OCI-LY1 (cell line): ENCODE data around the gene CCBE1.
"Not testable (repeated sequence)": the region's sequence is repeated elsewhere in the genome, so short reads cannot be mapped to it uniquely, and the experiment has no call there.

Source experiments
- H2AFZ ChIP-seq: fragments of 200-600 bp; sonication (generic), shearing (Covaris generic); 2 replicates; pipeline ENCODE4 v1.6.0; 2014; ENCODE audit warnings: antibody characterized with exemption, mild to moderate bottlenecking, low read length
- H3F3A ChIP-seq: fragments of 200-600 bp; sonication (generic), shearing (Covaris generic); 2 replicates; pipeline ENCODE4 v1.6.0; 2014; ENCODE audit warnings: mild to moderate bottlenecking, antibody characterized with exemption, low read length, moderate library complexity; ENCODE audit not compliant: insufficient read depth
- H3K27ac ChIP-seq: fragments of 200-600 bp; sonication (generic); 2 replicates; pipeline ENCODE4 v1.5.1; 2014; ENCODE audit warnings: low read length, mixed run types, mild to moderate bottlenecking, low read depth; ENCODE audit not compliant: poor library complexity, severe bottlenecking
- H3K27me3 ChIP-seq: fragments of 200-600 bp; sonication (generic); 2 replicates; pipeline ENCODE4 v1.6.0; 2014; ENCODE audit warnings: antibody characterized with exemption, mild to moderate bottlenecking, low read length, moderate library complexity; ENCODE audit not compliant: insufficient read depth
- H3K36me3 ChIP-seq: fragments of 200-600 bp; sonication (generic); 2 replicates; pipeline ENCODE4 v1.6.1; 2014; ENCODE audit warnings: mild to moderate bottlenecking, antibody characterized with exemption, low read length, moderate library complexity, mixed read lengths; ENCODE audit not compliant: insufficient read depth
- H3K4me1 ChIP-seq: fragments of 200-600 bp; sonication (generic); 2 replicates; pipeline ENCODE4 v1.5.1; 2014; ENCODE audit warnings: mild to moderate bottlenecking, low read length, moderate library complexity; ENCODE audit not compliant: insufficient read depth, severe bottlenecking
- H3K4me2 ChIP-seq: fragments of 200-600 bp; sonication (generic), shearing (Covaris generic); 2 replicates; pipeline ENCODE4 v1.6.1; 2014; ENCODE audit warnings: low read length
- H3K4me3 ChIP-seq: fragments of 200-600 bp; sonication (generic); 2 replicates; pipeline ENCODE4 v1.5.1; 2014; ENCODE audit warnings: low read length, low read depth, mild to moderate bottlenecking, mixed read lengths; ENCODE audit not compliant: poor library complexity, severe bottlenecking
- H3K79me2 ChIP-seq: fragments of 200-600 bp; shearing (Covaris generic); 2 replicates; pipeline ENCODE4 v1.6.1; 2016; ENCODE audit warnings: mixed run types, low read length, mixed read lengths; ENCODE audit not compliant: insufficient read depth
- H3K9ac ChIP-seq: fragments of 200-600 bp; sonication (generic), shearing (Covaris generic); 2 replicates; pipeline ENCODE4 v1.6.1; 2014; ENCODE audit warnings: mild to moderate bottlenecking, low read length, mixed read lengths
- H3K9me2 ChIP-seq: fragments of 200-600 bp; sonication (generic), shearing (Covaris generic); 2 replicates; pipeline ENCODE4 v1.6.1; 2014; ENCODE audit warnings: low read depth, mild to moderate bottlenecking, low read length, mixed read lengths
- H3K9me3 ChIP-seq: fragments of 200-600 bp; shearing (Covaris generic); 2 replicates; pipeline ENCODE4 v1.6.1; 2014; ENCODE audit warnings: low read length, mixed read lengths
- H4K20me1 ChIP-seq: fragments of 200-600 bp; sonication (generic), shearing (Covaris generic); 2 replicates; pipeline ENCODE4 v1.6.0; 2016; ENCODE audit warnings: mild to moderate bottlenecking, low read length; ENCODE audit not compliant: insufficient read depth
- EZH2 ChIP-seq: fragments of 200-600 bp; sonication (generic), shearing (Covaris generic); IDR thresholded peaks from 2 replicates; pipeline ENCODE4 v1.8.0; 2017; ENCODE audit warnings: borderline replicate concordance, mixed run types, mild to moderate bottlenecking, antibody characterized with exemption, low read length, moderate library complexity, mixed read lengths
- TF ChIP-seq, protein P1 (sequence below): fragments of 200-600 bp; sonication (generic), shearing (Covaris generic); IDR thresholded peaks from 2 replicates; pipeline ENCODE4 v1.5.1; 2017; ENCODE audit warnings: mild to moderate bottlenecking, antibody characterized with exemption, low read length, moderate library complexity, mixed read lengths

The CCBE1 gene

DNA sequence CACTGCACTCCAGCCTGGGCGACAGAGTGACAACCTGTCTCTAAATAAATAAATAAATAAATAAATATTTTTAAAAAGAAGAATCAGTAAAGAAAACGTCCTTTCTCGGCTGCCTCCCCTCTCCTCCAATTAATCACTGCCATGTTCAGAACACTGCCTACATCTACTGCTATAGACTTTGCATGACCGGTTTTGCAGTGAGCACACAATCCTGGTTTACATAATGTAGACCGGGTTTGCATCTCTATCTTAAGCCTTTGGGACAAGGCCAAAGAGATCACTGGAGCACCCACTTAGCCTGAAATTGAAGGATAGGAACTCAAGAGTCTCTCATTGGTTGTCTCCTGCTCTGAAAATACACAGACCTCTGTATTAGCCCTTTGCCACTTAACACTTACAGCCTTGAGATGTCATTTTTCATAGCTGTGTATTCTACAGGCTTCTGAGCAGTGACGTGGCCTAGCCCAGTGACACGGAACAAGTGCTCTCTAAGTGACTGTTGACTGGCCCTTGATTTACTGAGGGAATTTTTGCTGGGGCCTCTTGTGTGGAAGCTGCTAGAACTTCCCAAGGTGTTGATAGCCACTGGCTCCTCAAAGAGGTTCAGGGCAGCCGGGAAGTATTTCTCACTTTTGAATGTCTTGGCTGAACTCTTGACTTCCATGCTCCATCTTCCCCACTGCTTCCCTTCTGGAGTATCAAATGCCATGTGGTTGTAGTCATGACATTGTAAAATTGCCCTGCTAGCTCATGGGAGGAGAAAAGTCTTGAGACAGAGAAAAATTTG, 45.3 kb upstream of the CCBE1 start:
- TF ChIP-seq, protein P1, sequence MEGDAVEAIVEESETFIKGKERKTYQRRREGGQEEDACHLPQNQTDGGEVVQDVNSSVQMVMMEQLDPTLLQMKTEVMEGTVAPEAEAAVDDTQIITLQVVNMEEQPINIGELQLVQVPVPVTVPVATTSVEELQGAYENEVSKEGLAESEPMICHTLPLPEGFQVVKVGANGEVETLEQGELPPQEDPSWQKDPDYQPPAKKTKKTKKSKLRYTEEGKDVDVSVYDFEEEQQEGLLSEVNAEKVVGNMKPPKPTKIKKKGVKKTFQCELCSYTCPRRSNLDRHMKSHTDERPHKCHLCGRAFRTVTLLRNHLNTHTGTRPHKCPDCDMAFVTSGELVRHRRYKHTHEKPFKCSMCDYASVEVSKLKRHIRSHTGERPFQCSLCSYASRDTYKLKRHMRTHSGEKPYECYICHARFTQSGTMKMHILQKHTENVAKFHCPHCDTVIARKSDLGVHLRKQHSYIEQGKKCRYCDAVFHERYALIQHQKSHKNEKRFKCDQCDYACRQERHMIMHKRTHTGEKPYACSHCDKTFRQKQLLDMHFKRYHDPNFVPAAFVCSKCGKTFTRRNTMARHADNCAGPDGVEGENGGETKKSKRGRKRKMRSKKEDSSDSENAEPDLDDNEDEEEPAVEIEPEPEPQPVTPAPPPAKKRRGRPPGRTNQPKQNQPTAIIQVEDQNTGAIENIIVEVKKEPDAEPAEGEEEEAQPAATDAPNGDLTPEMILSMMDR: no peak
- no peak for TF ChIP-seq EZH2
- no peaks in the 10 kb centered on the region for H3K79me2 ChIP-seq

DNA sequence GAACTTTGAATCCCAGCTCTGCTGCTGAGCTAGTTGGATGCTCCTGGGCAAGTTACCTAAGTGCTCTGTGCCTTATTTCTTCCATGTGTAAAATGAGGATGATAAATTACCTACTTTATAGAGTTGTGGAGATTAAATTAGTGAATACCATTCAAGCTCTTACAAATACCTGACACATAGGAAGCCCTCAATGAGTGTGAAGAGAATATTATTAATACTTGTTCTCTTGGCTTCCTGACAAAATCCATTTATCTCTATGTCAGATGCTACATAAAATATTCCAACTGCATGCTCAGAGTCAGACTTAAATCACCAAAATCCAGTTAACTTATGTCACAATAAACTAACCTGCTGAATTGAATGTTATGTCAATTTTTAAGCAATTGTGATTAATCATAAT, 42.9 kb upstream of the CCBE1 start:
- H3K9ac ChIP-seq: no peak overlapping the region
- no peaks in the 10 kb centered on the region for H3K9me3 ChIP-seq
- no peak for TF ChIP-seq EZH2
- TF ChIP-seq, protein P1: no peak
- H3K36me3 ChIP-seq: no peaks in the 10 kb centered on the region
- no peak overlapping the region for H3K27ac ChIP-seq
- no peaks in the 10 kb centered on the region for H3K27me3 ChIP-seq
- no peaks in the 10 kb centered on the region for H3K9me2 ChIP-seq
- H3F3A ChIP-seq: no peaks in the 10 kb centered on the region
- no peak overlapping the region for H3K4me2 ChIP-seq
- no peaks in the 10 kb centered on the region for H3K79me2 ChIP-seq
- no peaks in the 10 kb centered on the region for H4K20me1 ChIP-seq
- H2AFZ ChIP-seq: no peak overlapping the region
- no peaks in the 10 kb centered on the region for H3K4me1 ChIP-seq
- H3K4me3 ChIP-seq: no peak overlapping the region

More for the DNA sequence above, 45.3 kb upstream of the CCBE1 start:
- no peak overlapping the region for H2AFZ ChIP-seq
- no peaks in the 10 kb centered on the region for H3K36me3 ChIP-seq
- no peaks in the 10 kb centered on the region for H3K9me2 ChIP-seq
- no peak overlapping the region for H3K4me3 ChIP-seq
- H3K27me3 ChIP-seq: no peaks in the 10 kb centered on the region
- H3K4me1 ChIP-seq: no peaks in the 10 kb centered on the region
- no peak overlapping the region for H3K4me2 ChIP-seq
- H4K20me1 ChIP-seq: no peaks in the 10 kb centered on the region
- H3K9ac ChIP-seq: no peak overlapping the region
- no peaks in the 10 kb centered on the region for H3F3A ChIP-seq
- no peak overlapping the region for H3K27ac ChIP-seq
- no peaks in the 10 kb centered on the region for H3K9me3 ChIP-seq

DNA sequence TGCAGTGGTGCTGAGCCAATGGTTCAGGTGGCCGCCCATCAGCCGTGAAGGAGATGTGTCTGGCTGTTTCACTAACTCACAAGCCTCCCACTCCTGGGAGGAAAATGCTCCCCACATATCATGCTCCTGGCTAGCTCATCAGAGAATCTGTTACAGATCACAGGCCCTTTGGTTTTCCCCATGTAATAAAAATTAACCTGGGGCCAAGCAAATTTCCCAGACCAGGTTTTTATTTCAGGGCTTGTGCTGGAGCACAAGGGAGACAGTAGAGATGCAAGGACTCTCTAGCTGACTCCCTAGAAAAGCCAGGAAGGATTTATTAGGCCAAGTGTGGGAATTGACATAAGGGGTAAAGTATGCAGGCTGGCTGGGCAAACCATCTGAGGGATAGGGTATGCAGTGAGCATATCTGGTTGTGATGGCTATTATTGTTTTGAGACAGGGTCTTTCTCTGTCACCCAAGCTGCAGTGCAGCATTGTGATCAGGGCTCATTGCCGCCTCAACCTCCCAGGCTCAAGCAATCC, 40.6 kb upstream of the CCBE1 start:
- Histone ChIP-seq H4K20me1 (no peaks in the 10 kb centered on the region), H2AFZ (no peak overlapping the region), H3K4me1 (no peaks in the 10 kb centered on the region), H3K4me3 (no peak overlapping the region), H3K79me2 (no peaks in the 10 kb centered on the region), H3F3A (no peaks in the 10 kb centered on the region), H3K4me2 (no peak overlapping the region), H3K9me3 (no peaks in the 10 kb centered on the region), H3K27me3 (no peaks in the 10 kb centered on the region; the same call in 1 of the 2 replicates), H3K9me2 (no peaks in the 10 kb centered on the region), H3K27ac (no peak overlapping the region), H3K9ac (no peak overlapping the region), H3K36me3 (no peaks in the 10 kb centered on the region)
- TF ChIP-seq, protein P1: no peak
- no peak for TF ChIP-seq EZH2

DNA sequence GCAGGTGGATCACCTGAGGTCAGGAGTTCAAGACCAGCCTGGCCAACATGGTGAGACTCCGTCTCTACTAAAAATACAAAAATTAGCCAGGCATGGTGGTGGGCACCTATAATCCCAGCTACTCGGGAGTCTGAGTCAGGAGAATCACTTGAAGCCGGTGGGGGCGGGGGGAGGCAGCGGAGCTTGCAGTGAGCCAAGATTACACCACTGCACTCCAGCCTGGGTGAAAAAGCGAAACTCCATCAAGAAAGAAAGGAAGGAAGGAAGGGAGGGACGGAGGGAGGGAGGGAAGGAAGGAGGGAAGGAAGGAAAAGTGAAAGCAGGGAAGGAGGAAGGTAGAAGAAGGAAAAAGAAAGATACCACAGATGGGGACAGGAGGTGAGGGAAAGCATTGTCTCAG, 40.1 kb upstream of the CCBE1 start:
- not testable (repeated sequence) for H3K79me2 ChIP-seq, H3K4me1 ChIP-seq

More for the DNA sequence above, 40.1 kb upstream of the CCBE1 start:
- not testable (repeated sequence) for H3K4me3 ChIP-seq, H3K9me2 ChIP-seq, H3K36me3 ChIP-seq, H3K27me3 ChIP-seq, H3K9ac ChIP-seq, H2AFZ ChIP-seq, H4K20me1 ChIP-seq, H3F3A ChIP-seq, H3K4me2 ChIP-seq, H3K27ac ChIP-seq, H3K9me3 ChIP-seq
